Stimulated activated CD8-positive, alpha-beta memory T cell treated with anti-CD3 and anti-CD28 coated beads, Interleukin-12 subunit alpha, Interleukin-12 subunit beta, amount 100 ng/mL, for 24 hours (primary cell): Measurements from ENCODE around the gene RAB7B.

Experiments used
- DNase-seq: peaks from one replicate; pipeline ENCODE4 v3.0.0-alpha.2; 2020; ENCODE audit errors: extremely low read depth

The RAB7B gene

DNA sequence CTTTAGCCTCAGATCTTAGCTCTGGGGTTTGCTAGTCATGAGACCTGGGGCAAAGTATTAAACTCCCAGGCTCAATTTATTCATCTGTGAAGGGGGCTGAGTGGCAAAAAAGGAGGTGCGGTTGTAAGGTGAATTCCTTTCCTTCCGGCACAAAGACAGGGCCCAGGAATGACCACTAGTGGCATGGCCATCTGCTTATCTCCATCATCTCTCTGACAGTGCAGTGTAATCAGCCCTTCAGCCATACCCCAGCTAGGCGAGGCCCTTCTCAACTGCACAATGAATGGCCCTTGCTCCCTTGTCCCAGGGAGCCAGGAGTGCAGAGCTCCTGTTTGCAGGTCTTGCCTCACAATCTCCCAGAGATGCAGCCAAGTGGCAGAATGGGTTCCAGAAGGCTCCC lies 54.3 kb downstream of the RAB7B start:
- DNase-seq: no peak

DNA sequence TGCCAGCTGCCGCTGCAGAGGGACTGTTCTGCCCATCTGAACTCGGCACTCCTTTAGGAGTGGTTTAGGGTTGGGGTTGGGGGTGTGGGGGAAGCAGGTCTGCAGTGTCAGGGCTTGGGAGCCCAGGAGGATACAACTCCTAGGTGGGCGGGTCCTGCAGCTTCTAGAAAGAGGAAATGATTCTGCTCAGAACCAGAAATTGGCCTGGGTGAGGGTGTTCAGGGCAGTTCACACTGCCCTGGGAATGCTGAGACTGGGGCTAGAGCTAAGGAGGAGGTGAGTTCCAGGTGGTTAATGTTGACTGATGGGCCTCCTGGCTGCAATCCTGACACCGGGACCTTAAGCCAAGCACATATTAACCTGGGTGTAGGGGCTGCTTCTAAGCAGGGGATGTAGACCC lies 55.2 kb downstream of the RAB7B start:
- no peak for DNase-seq

DNA sequence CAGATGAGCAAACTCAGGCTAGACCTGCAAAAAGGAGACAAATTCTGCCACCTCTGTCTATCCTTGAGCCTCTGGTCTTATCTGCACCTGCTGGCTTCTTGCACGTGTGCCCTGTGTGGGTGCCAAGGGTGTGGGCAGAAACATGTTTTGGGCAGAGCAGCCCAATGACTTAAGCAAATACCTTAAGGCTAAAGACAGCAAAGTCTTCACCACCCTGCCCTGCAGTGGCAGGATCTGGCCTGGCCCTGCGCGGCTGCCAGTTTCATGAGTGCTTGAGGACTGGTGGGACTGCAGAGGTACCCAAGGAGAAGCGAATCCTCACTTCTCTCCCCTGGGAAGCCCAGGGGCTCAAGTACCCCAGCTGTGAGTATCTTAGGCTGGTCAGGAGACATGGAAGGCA lies 56.2 kb downstream of the RAB7B start:
- DNase-seq: no peak

DNA sequence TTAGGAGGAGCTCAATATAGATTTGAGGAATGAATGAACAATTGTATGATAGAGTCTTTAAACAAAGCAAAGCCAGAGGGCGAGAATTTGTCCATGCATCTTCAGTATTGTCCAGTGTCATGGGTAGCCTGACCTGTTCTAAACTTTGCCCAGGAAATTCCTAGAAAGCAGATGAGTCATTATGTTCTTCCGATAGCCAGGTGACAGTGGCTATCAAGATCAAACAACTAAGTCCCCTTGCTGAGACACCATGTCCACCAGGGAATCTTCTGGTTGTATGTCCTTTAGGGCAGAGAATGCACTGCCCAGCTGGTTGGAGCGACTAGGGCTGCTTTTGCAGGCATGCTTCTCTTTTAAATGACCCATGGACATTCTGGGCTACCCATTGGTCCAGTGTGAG lies 58.1 kb downstream of the RAB7B start:
- DNase-seq: no peak

DNA sequence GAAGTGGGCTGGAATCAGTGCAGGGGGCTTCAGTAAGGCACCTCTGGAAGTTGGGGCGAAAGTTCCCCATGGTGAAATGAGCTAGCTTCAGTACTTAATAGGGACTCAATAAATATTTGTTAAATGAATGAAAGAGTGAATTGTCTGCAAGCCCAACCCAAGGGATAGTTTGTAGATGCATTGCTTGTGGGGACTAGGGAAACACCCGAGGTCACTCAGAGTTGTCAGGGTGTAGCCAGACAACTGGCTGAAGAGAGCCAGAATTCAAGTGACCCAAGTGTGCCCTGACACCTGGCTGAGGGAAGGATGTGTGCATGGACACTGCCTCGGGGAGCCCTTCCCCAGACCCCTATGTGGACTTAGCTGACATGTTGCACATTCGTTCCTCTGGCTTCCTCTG lies 58.7 kb downstream of the RAB7B start:
- no peak for DNase-seq

DNA sequence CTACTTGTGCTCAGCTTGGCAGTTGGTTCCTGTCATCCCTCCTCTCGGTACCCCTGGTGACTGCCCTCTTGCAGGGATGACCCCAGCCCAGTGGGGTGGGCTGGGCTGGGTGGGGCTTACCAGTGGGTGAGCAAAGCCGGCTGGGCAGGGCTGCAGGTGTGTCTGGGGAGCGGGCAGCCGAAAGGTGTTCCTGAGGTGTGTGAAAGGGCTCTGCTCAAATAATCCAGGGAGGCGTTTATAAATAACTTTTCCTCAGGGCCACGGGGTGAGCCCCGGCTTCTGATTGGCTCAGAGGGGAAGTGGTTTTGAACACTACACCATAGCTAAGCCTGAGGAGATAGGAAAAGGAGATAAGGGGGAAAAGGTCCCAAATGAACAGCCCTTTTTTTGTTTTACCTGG lies 60.0 kb downstream of the RAB7B start, which contains the start of gene SLC26A9:
SLC26A9 (minus strand) TSS at position 212 of the 400 bp plus-strand sequence. CDS start 7,636 bp downstream, outside the sequence.
- DNase-seq: no peak

DNA sequence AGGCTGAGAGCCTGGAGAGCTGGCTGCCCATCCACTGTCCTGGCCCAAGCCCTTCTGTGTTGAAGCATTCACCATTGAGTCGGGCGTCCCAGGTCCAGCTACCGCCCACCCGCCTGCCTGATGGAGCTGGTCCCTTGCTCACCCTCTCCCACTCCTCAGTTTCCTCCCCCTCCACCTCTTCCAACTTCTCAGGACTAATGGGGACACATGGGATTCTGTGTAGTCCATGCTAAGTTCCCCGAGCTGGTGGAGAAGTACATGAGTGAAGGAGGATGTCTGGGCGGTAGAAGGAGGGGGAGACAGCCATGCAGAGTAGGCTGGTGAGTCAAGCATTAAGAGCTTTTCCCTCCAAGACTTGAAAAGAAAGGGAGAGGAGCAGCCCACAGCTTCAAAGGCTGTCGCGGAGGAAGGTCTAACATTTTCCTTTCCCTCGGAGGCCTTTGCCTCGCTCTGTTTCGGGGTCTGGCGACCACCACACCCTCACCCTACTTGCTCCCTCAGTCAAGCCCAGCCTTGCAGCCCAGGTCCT lies 60.5 kb downstream of the RAB7B start:
- DNase-seq: no peak

DNA sequence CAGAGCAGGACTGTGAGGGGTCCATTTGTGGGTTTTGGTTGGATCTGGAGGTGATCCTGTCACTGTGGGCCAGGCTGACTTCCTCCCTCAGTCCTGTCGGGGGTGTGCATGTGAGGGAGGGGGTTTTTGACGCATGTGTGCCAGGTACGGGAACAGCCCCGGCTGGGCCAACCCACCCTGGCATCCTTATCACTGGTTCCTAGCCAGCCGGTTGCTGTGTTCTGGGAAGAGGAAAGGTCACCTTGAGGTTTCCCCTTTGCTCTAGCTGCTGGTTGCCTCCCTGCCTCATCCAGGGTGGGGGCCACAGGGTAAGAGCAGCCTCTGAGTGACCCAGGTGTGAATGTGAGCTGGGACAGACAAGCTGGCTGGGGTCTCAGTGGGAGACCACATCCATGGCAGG lies 62.5 kb downstream of the RAB7B start:
- DNase-seq: no peak

DNA sequence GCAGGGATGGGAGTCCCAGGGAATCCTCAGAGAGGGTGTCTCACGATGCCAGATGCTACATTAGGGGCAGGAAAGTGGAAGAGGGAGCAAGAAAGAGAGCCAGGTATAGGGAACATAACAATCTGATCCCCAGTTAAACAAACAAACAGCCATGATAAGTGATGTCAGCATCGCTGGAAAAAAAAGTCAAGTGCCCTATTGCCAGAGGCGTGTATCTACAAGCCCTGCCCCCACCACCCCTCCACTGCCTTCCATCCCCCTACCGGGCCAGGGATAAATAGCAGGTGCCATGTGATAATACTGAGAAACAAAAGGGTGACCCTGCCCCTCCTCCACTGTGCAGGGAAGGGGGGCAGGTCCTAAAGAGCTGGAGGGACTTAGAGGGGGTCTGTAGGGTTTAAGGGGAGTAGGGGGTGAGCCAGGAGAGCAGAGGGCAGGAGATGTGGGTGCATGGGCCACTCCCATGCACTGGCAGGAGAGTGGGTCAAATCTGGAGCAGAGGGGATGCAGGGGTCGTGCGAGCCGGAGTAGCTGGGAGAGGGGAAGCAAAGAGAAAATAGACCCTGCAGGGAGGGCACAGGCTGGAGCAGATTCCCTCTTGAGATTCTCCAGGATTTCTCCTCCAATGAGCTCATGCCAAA lies 63.4 kb downstream of the RAB7B start:
- DNase-seq: no peak

DNA sequence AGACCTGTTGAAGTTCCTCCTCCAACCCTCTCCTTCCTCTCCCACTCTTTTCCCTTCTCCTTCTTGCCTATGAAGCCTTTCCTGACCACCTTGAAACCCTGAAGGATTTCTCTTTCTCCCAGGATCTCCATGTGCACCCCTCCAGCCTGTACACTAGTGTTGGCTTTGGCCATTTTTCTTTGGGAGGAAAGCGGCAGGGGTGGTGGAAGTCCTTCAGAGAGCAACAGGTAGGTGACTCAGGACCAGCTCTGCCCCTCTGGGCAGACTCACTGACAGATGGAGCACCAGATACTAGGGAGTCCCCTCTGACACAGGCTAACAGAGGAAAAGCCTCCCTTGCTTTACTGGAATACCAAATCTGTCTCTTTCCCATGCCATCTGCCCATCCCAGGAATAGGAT lies 64.5 kb downstream of the RAB7B start:
- no peak for DNase-seq

DNA sequence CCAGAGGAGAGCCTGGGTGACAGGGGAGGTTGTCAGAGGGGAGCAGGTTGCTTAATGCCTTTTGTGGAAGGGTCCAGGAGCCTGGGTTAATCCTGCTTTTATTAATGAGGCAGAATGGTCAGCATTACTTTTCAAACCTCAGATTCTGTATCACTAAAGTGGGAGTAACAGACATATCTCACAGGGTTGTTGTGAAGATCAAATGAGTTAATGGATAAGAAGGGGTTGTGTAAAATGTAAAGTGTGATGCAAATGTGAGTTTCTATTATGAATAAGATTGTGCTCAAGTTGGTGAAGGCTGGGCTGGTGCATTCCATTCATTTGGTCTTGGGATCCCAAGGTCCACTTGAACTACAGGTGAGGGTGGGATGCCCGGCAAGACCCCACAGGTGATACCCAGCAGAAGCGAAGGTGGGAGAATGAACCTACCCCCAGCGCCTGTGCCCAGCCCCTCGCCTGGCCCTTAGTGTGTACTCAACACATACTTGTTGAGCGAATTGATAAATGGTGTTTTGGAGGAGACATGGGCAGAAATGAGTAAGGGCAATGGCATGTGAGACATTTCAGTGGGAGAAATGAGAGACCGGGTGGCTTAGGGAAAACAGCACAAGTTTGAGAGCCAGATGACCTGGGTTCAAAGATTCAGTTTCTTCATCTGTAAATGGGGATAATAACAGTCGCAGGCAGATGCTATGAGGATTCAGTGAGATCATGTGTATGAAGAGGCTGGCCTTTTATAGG lies 66.2 kb downstream of the RAB7B start:
- no peak for DNase-seq

DNA sequence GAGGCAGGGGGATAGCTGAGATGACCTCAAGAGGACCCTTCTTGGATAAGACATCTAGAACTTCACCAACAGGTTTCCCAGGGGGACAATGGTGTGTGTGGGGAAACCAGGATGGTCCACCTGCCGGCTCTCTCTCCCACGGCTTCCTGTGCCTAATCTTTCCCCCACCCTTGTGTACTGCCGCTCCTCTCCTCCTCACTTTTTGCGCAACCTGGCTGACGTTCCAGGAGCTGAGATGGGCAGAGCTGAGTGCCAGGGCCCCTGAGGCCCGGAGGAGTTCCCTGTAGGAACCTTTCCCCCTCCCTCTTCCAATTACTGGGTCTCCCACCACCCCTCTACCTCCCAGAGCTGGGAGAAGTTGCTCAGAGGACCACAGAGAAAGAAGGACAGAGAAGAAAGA lies 66.9 kb downstream of the RAB7B start:
- no peak for DNase-seq

DNA sequence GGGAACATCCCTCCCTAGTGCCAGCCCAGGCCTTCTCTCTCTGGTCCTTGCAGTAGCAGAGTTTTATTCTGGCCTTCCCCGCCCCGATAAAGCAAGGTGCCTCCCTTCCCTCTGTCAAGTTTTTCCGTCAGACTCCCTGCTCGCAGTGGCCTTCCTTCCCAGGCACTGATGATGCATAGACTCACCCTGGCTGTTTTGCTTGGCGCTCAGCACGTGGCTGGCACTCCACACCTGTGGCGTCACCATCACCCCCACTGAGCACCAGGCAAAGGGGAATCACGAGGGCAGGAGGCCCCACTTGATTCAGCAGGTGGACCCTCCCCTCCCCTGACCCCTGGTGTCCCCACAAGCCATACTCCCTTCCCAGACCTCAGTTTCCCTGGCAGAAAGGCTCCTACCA lies 67.3 kb downstream of the RAB7B start:
- no peak for DNase-seq

DNA sequence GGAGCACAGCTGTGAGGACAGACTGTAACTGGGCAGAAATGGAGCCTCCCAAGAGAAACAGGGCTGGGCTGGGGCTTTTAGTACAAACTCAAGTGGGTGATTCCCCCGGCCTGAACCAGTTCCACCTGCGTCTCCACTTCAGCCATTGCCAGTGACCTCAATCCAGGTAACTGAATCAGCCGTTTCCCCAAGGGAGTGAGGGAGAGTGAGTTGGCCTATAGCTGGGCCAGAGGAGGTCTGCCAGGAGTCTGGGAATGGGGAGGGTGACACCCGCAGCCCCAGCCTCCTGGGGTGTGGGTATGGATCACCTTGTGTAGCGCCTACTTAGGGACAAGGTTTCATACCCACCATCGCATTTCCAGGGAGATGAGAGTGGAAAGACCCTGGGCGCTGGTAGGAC lies 68.4 kb downstream of the RAB7B start:
- DNase-seq: no peak

DNA sequence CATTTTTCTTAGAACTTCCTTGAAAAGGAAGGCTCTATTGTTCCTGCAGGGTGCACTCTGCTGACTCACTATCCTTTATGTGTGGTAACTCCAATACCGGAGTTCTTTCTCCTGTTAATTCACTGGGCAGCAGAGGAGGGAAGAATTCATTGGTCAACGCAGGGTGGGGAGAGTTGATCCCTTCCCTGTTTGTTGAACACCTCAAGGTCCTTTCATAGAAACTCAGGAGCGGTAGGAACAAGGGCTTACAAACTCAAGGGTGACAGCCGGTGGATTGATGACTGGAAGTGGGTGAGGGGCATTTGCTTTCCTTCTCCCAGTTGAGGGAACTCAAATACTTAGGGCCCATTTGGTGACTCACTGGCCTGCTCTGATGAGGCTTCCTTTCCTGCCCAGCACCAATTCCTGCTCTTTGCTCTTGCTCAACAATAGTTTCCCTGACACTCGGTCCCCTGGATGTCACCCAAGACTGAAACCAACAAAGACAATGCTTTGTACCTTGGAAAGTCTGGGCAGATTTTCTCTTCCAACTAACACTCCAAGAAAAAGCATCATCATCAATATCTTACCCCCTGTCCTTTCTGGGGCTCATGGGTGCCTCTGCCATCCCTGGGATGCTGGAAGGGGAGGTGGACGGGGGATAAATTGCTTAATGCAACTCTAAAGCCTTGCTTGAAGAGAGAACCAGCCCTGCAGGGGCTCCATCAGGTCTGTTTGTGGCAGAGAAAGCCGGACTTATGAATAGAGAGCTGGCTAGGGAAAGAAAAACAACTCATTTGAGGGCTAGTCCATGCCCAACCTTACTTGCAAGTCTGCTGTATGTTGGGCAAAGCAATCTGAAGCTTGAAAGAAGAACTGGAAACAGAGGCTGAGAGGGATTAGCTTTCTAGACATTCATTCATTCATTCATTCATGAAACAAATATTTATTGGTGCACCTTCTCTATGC lies 69.2 kb downstream of the RAB7B start:
- DNase-seq: no peak

DNA sequence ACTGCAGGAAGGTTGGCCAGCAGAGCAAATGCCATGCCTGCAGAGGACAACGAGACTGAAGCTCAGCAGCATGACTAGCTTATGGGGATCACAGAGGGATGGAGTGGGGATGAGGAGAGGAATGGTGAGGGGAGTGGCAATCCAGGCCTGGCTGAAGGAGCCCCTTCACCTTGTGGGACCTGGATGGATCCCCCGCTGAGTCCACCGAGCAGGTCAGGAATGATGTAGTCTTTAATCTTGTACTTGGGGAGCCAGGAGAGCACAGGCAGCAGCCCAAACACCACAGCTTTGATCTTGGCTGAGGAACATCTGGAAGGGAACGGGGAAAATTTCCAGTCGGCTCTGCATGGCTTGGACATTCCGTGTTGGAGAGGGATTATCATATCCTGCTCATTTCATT lies 70.4 kb downstream of the RAB7B start:
- DNase-seq: no peak

DNA sequence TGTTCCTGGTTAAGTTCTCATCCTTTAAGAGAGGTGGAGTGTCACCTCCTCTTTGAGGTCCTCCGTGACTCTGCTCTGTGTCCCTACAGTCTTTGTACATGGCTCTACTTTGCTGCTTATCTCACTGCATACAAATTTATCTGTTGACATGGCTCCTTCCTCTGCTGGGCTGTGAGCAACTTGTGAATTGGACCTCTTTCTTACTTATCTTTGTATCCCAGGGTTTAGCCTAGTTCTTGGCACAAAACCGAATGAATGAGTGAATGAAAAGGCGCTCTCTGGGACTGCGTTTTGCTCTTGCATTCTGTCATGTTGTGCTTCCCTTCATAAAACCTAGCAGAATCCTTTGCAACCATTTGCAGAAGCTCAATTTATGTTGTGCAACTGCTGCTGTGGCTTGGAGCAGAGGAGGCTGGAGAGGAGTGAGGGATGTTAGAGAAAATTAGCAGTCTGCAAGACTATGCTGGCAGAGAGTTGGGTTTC lies 72.4 kb downstream of the RAB7B start:
- DNase-seq: no peak

DNA sequence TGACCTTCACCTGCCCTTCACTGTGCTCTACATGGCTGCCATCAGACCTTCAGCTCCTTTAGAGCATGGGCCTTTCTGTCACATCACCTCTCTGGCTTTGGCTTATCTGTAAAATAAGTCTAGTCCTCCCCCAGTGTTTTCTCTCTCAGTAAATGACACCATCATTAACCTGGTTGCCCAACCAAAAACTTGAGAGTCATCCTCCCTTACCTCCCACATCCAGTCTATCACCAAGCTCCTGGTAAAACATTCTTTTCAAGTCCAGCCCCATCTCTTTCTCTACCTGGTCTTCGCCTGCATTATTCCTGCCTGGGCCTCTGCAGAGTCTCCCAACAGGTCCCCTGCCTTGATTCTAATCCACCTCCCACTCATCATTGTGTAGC lies 73.0 kb downstream of the RAB7B start:
- no peak for DNase-seq

DNA sequence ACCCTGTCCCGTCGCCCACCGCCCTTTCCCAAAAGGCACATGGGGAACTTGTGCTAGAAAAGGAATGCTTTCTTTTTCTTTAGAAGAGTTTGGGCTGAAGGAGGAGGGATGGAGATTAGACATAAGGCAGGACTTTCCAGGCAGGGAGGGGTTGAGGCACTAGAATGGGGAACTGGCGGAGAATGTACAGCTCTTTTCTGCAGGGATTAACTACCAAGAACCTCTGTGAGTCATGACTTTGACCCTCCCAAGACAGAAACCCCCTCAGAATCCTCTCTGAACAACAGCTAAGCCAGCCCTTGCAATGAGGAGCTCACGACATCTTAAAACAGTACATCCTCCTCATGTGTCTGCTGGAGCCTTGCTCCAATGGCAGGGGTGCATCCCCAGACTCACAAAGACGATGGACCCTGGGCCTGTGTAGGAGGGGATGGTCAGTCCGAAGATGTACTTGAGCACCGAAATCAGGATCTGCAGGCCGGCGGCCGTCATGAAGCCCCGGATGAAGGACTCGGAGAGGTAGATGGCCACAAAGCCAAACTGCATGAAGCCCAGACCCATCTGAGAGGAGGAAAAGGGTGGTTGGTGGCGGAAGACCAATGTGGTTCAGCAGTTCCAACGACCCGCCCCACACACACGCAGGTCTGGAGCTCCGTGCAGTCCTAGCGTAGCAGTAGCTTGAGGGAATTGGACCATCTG lies 73.5 kb downstream of the RAB7B start:
- no peak for DNase-seq

DNA sequence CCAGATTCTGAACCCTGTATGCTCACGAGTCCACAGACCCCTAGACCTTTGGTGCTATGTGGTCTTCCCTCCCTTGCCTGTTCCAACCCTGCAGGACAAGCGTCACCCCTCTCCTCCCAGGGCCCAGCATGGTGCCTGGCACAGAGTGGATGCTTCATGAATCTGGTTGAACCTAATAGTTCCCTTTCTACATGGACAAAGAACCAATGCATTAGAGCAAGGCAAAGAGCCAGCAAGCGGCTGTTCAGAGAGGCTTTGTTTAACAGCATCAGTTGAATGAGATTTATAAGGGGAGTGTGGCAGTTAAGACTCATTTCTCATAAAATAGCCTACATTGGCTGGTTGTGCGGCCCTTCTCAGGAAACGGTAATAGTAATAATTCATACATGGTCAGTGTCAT lies 74.9 kb downstream of the RAB7B start:
- no peak for DNase-seq

DNA sequence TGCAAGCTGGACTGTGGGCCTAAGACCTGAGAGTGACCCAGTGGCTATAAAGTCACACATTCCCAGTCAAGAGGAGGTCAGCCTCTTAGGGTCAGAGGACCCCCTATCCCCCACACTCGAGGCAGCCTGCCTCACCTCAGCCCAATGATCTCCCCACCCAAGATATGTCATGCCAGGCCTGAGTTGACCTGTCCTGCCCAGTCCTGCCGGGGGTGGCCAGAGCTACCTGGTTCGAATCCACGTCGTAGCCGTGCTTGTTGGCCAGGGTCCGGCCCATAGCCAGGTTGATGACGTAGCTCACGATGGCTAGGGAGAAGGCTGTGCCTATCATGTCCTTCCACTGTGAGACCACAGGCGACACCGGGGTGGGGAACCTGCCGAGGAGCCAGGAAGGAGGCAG lies 75.5 kb downstream of the RAB7B start:
- DNase-seq: no peak

DNA sequence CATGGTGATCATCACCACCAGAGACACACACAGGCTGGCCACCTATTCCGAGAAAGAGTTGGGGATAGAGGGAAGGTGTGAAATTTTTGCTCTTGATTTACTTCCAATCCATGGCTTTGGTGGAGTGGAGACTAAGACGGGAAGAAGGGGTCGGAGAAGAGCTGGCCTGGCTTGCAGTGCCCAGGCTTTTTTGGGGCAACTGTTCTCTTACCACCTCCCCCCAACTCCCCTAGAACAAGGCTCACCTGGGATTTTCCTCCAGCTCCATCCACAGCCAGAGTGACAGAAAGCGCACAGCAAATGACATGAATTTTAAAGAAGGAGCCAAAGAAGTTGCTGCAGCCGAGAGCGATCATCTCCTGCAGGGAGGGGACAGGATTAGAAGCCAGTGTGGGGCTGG lies 75.9 kb downstream of the RAB7B start:
- DNase-seq: no peak
